ENCODE measurements around the gene VIT.
"Not testable (repeated sequence)": the region's sequence is repeated elsewhere in the genome, so short reads cannot be mapped to it uniquely, and the experiment has no call there.

VIT gene

GRCh38 chr2:36678856-36679255, 17.7 kb upstream of the VIT start:
- DNase-seq: no peak

- no peak for DNase-seq
These were observed 16.5 kb upstream of the VIT start for GRCh38 chr2:36680012-36680411.

- no peak for DNase-seq
These were observed 13.9 kb upstream of the VIT start for GRCh38 chr2:36682562-36682961.

- DNase-seq: no peak
These were observed 13.5 kb upstream of the VIT start for GRCh38 chr2:36683002-36683401.

- DNase-seq: not testable (repeated sequence)
These were observed 8.2 kb upstream of the VIT start for GRCh38 chr2:36688291-36688690.

GRCh38 chr2:36689013-36689412, 7.5 kb upstream of the VIT start:
- DNase-seq: not testable (repeated sequence)

GRCh38 chr2:36692121-36692520, 4.4 kb upstream of the VIT start:
- no peak for DNase-seq

GRCh38 chr2:36693825-36694224, 2.7 kb upstream of the VIT start:
- no peak for DNase-seq

GRCh38 chr2:36695746-36696415, 626 bp upstream of the VIT start:
- DNase-seq: no peak

GRCh38 chr2:36697424-36698066, 1.0 kb downstream of the VIT start:
- no peak for DNase-seq

- no peak for DNase-seq
These were observed 2.5 kb downstream of the VIT start for GRCh38 chr2:36698993-36699392.

GRCh38 chr2:36700311-36700710, 3.8 kb downstream of the VIT start:
- DNase-seq: no peak

GRCh38 chr2:36701391-36701795, 4.9 kb downstream of the VIT start:
- no peak for DNase-seq

GRCh38 chr2:36701918-36702317, 5.4 kb downstream of the VIT start:
- no peak for DNase-seq

GRCh38 chr2:36702781-36703180, 6.3 kb downstream of the VIT start:
- no peak for DNase-seq

- no peak for DNase-seq
These were observed 8.1 kb downstream of the VIT start for GRCh38 chr2:36704475-36705150.

- no peak for DNase-seq
These were observed 9.0 kb downstream of the VIT start for GRCh38 chr2:36705326-36706020.

- DNase-seq: no peak
These were observed 9.7 kb downstream of the VIT start for GRCh38 chr2:36706021-36706876.

- no peak for DNase-seq
These were observed 10.5 kb downstream of the VIT start for GRCh38 chr2:36707050-36707449.

GRCh38 chr2:36708041-36708741, 11.7 kb downstream of the VIT start:
- DNase-seq: no peak

GRCh38 chr2:36710858-36711515, 14.5 kb downstream of the VIT start:
- DNase-seq: no peak
